T follicular helper cell (primary cell): ENCODE results near the gene SHQ1.
"Not testable (repeated sequence)": the region's sequence is repeated elsewhere in the genome, so short reads cannot be mapped to it uniquely, and the experiment has no call there.

Source experiments
- DNase-seq: peaks from one replicate; pipeline ENCODE4 v3.0.0-alpha.2; 2020; ENCODE audit warnings: low read depth

Gene SHQ1

GRCh38 chr3:72748659-72749058 is 99.6 kb downstream of the SHQ1 start:
- no peak for DNase-seq

GRCh38 chr3:72746430-72747411 is 101.5 kb downstream of the SHQ1 start:
- DNase-seq, result no peak

- DNase-seq, result no peak
These were observed 102.9 kb downstream of the SHQ1 start for GRCh38 chr3:72745146-72745999.

- no peak for DNase-seq
These were observed 103.9 kb downstream of the SHQ1 start for GRCh38 chr3:72744330-72744729.

- no peak for DNase-seq
These were observed 108.4 kb downstream of the SHQ1 start for GRCh38 chr3:72739531-72740466.

GRCh38 chr3:72738752-72739530 is 109.3 kb downstream of the SHQ1 start:
- DNase-seq, result peak; percentile 66

- not testable (repeated sequence) for DNase-seq
These were observed 113.2 kb downstream of the SHQ1 start for GRCh38 chr3:72735072-72735471.

- no peak for DNase-seq
These were observed 114.6 kb downstream of the SHQ1 start for GRCh38 chr3:72733676-72734075.

- not testable (repeated sequence) for DNase-seq
These were observed 115.4 kb downstream of the SHQ1 start for GRCh38 chr3:72732666-72733345.

GRCh38 chr3:72728958-72729467 is 119.2 kb downstream of the SHQ1 start:
- no peak for DNase-seq

- no peak for DNase-seq
These were observed 119.8 kb downstream of the SHQ1 start for GRCh38 chr3:72728329-72728889.

GRCh38 chr3:72727726-72728125 is 120.5 kb downstream of the SHQ1 start:
- DNase-seq, result no peak

GRCh38 chr3:72727172-72727571 is 121.1 kb downstream of the SHQ1 start:
- DNase-seq, result no peak

GRCh38 chr3:72725229-72725628 is 123.0 kb downstream of the SHQ1 start:
- no peak for DNase-seq

- DNase-seq, result no peak
These were observed 124.2 kb downstream of the SHQ1 start for GRCh38 chr3:72724070-72724469.

- DNase-seq, result no peak
These were observed 125.1 kb downstream of the SHQ1 start for GRCh38 chr3:72722930-72723726.

- no peak for DNase-seq
These were observed 126.4 kb downstream of the SHQ1 start for GRCh38 chr3:72721683-72722381.

- no peak for DNase-seq
These were observed 127.7 kb downstream of the SHQ1 start for GRCh38 chr3:72720566-72720965.
